Osteoblast (primary cell): Measurements from ENCODE around the gene ABI3. TPM values are rescaled to one million over a fixed set of nuclear protein-coding genes. Genes with fewer than 3 reads are reported as not detected.

Source experiments
- DNase-seq: peaks from one replicate; pipeline ENCODE4 v3.0.0; 2011; ENCODE audit warnings: low spot score, mixed read lengths; ENCODE audit not compliant: insufficient read length; ENCODE audit errors: missing footprints
- H2AFZ ChIP-seq: 2 replicates; pipeline ENCODE4 v1.6.0; 2011; ENCODE audit warnings: mild to moderate bottlenecking, low read length
- H3K27ac ChIP-seq: 2 replicates; pipeline ENCODE4 v1.5.1; 2011; ENCODE audit warnings: mild to moderate bottlenecking, low read depth, low read length, moderate library complexity
- H3K27me3 ChIP-seq: 2 replicates; pipeline ENCODE4 v1.6.0; 2012; ENCODE audit warnings: mild to moderate bottlenecking, control low read depth, inconsistent platforms, low read length, moderate library complexity; ENCODE audit not compliant: insufficient read depth
- H3K36me3 ChIP-seq: 2 replicates; pipeline ENCODE4 v1.5.1; 2011; ENCODE audit warnings: mild to moderate bottlenecking, low read length, control low read depth, moderate library complexity; ENCODE audit not compliant: insufficient read depth
- H3K4me1 ChIP-seq: 2 replicates; pipeline ENCODE4 v1.5.1; 2011; ENCODE audit warnings: mild to moderate bottlenecking, low read length, control low read depth, moderate library complexity; ENCODE audit not compliant: insufficient read depth
- H3K4me2 ChIP-seq: 2 replicates; pipeline ENCODE4 v1.6.0; 2011; ENCODE audit warnings: mild to moderate bottlenecking, low read length; ENCODE audit not compliant: insufficient read depth
- H3K4me3 ChIP-seq: fragments of 200-600 bp; sonication (generic); 3 replicates; pipeline ENCODE4 v1.5.1; 2012; ENCODE audit warnings: mild to moderate bottlenecking, low read length, inconsistent platforms; ENCODE audit not compliant: insufficient read depth
- H3K79me2 ChIP-seq: 2 replicates; pipeline ENCODE4 v1.6.0; 2012; ENCODE audit warnings: mild to moderate bottlenecking, low read length, control low read depth, inconsistent platforms; ENCODE audit not compliant: insufficient read depth
- H3K9me3 ChIP-seq: 2 replicates; pipeline ENCODE4 v1.5.1; 2011; ENCODE audit warnings: low read depth, low read length, control low read depth
- H4K20me1 ChIP-seq: 2 replicates; pipeline ENCODE4 v1.6.0; 2012; ENCODE audit warnings: mild to moderate bottlenecking, low read length, control low read depth; ENCODE audit not compliant: insufficient read depth
- total RNA-seq: library from RNA; depleted of rRNA; stranded (reverse); fragments of >200 nt; gene quantifications from 2 replicates; pipeline ENCODE4 v1.2.3, GENCODE V29; 2012
- TF ChIP-seq, protein P1 (sequence below): IDR thresholded peaks from 2 replicates; pipeline ENCODE4 v1.5.1; 2011; ENCODE audit warnings: mild to moderate bottlenecking, low read depth, low read length, moderate library complexity; ENCODE audit errors: extremely low read depth

ABI3 gene
- total RNA-seq, 1 donor = 0.36 TPM

DNA sequence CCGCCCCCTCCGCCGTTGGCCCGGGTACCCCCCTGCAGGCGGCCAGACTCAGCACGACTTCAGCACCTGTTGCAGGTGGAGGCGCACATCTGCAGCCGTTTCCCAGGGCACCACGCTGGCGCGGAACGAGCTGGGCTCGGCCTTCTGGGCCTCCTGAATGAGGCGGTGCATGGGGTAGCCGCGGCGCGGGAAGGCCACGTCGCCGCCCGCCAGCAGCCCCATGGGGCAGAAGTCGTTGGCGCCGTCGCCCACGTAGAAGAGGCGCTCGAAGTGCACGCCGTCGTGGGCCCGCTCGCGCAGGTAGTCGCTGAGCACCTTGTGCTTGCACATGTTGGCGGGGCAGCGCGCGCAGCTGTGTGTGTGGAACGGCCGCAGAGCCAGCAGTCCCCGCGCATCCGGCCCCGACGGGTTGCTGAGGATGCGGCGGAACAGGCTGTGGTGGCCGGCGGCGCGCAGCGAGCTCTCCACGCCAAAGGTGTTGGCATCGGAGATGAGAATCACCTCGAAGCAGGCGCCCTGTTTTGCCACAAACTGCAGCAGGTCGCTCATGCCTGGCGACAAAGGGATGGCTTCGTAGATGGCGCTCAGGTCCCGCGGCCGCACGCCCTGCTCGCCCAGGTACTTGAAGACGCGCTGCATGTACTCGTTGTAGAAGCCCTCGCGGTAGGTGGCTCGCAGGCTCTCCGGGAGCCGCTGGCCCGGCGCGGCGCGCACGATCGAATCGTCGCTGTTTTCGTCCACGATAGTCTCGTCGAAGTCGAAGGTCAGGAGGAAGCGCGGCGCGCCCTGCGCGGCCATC, 13.9 kb downstream of the ABI3 start:
- peaks cover 40% of the 10 kb centered on the region for H3K27me3 ChIP-seq
- no peak overlapping the region for H3K4me2 ChIP-seq
- TF ChIP-seq, protein P1, sequence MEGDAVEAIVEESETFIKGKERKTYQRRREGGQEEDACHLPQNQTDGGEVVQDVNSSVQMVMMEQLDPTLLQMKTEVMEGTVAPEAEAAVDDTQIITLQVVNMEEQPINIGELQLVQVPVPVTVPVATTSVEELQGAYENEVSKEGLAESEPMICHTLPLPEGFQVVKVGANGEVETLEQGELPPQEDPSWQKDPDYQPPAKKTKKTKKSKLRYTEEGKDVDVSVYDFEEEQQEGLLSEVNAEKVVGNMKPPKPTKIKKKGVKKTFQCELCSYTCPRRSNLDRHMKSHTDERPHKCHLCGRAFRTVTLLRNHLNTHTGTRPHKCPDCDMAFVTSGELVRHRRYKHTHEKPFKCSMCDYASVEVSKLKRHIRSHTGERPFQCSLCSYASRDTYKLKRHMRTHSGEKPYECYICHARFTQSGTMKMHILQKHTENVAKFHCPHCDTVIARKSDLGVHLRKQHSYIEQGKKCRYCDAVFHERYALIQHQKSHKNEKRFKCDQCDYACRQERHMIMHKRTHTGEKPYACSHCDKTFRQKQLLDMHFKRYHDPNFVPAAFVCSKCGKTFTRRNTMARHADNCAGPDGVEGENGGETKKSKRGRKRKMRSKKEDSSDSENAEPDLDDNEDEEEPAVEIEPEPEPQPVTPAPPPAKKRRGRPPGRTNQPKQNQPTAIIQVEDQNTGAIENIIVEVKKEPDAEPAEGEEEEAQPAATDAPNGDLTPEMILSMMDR = no peak
- H3K79me2 ChIP-seq = no peaks in the 10 kb centered on the region
- H4K20me1 ChIP-seq = no peaks in the 10 kb centered on the region
- H2AFZ ChIP-seq = no peak overlapping the region
- H3K36me3 ChIP-seq = no peaks in the 10 kb centered on the region
- H3K27ac ChIP-seq = no peak overlapping the region
- no peaks in the 10 kb centered on the region for H3K9me3 ChIP-seq
- H3K4me3 ChIP-seq = no peak overlapping the region
- H3K4me1 ChIP-seq = no peaks in the 10 kb centered on the region
- peak; percentile 44 for DNase-seq

DNA sequence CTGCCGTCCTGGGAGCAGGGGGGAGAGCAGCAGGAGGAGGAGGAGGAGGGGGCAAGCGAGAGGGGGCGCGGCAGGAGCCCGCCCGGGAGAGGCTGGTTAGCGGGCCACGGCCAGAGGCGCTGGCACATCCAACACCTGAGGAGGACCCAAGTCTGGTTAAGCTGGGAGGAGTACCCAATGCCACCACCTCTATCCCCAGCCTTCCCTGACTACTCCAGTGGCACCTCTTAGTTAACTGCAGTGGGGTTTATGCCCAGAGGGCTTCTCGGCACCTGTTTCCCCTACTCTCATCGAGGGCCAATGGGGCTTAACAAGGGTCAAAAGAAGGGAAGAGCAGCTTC, 14.5 kb downstream of the ABI3 start:
- Histone ChIP-seq H3K27ac (no peak overlapping the region), H2AFZ (no peak overlapping the region), H3K27me3 (peaks cover 45% of the 10 kb centered on the region)

DNA sequence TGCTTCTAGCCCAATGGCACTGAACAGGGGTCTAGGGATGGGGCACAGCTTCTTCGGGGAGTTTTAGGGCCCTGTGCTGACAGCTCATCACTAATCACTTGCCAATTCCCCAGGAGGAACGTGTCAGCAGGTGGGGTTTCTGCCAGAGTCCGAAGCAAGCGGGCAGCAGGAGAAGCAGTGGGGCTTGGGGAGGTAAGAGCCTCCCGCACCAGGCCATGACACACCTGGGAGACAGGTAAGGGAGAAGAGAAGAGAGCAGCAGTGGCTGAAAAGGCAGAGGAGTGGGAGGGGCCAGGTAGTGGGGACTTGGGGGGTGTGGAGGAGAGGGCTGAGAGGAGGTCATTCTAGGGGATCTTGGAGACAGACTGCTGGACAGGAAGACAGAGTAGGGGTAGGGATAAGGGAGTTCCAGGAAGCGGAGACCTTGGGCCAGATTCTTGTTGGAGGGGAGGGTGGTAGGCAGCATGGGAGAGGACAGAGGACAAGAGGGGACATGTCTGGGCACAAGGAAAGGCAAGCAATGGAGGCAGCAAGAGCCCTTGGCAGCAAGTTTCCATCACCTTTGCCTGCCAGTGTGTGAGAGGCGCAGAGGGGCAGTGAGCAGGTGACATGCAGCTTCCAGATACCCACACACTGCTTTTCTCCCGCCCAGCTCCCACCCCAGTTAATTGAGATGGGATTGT, 15.2 kb downstream of the ABI3 start:
- Histone ChIP-seq H2AFZ (no peak overlapping the region), H3K9me3 (no peaks in the 10 kb centered on the region), H4K20me1 (no peaks in the 10 kb centered on the region), H3K79me2 (no peaks in the 10 kb centered on the region), H3K4me1 (peaks cover 3% of the 10 kb centered on the region), H3K4me2 (no peak overlapping the region), H3K4me3 (no peak overlapping the region), H3K36me3 (no peaks in the 10 kb centered on the region), H3K27ac (no peak overlapping the region), H3K27me3 (peaks cover 45% of the 10 kb centered on the region)
- TF ChIP-seq, protein P1 = no peak
- DNase-seq = peak; percentile 46

More for the DNA sequence above, 14.5 kb downstream of the ABI3 start:
- TF ChIP-seq, protein P1 = no peak
- Histone ChIP-seq H4K20me1 (no peaks in the 10 kb centered on the region), H3K9me3 (no peaks in the 10 kb centered on the region), H3K79me2 (no peaks in the 10 kb centered on the region), H3K4me3 (no peak overlapping the region), H3K4me2 (no peak overlapping the region), H3K36me3 (no peaks in the 10 kb centered on the region), H3K4me1 (no peaks in the 10 kb centered on the region)
- peak; percentile 66 for DNase-seq

DNA sequence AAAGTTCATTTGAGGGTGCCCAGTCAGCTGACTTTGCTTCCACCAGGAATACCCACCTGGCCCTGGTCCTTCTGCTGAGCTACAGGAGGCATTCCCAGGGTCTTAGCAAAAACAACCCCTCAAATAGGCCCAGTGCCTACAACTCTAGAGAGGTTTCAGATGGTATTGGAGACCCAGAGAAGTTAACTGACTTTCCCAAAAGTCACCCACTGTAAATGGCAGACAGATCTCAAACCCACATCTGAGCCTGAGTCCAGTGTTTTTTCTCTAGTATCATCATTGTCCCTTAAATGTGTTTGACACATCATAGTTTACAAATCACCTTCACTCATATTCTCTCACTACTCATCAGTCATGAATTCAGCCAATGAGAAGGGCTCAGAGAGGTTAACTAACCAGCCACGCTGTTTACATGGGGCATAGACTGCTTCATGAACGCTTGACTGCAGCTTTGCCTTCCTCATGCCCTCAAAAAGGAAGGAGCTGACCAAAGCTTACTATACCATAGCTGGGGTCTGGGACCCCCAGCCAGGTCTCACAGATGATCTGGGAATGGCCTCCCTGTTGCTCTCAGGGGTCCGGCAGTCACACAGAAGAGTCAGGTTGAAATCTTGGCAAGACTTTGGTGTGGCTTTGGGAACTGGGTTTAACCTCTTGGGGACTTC, 16.4 kb downstream of the ABI3 start:
- no peaks in the 10 kb centered on the region for H4K20me1 ChIP-seq
- no peak overlapping the region for H3K4me2 ChIP-seq
- H3K36me3 ChIP-seq = no peaks in the 10 kb centered on the region
- peaks cover 7% of the 10 kb centered on the region for H3K4me1 ChIP-seq
- TF ChIP-seq, protein P1 = no peak
- peak; percentile 91 for DNase-seq
- H3K9me3 ChIP-seq = no peaks in the 10 kb centered on the region
- no peaks in the 10 kb centered on the region for H3K79me2 ChIP-seq
- no peak overlapping the region for H2AFZ ChIP-seq
- H3K27me3 ChIP-seq = peaks cover 45% of the 10 kb centered on the region
- no peak overlapping the region for H3K4me3 ChIP-seq
- H3K27ac ChIP-seq = no peak overlapping the region
